ENCODE results near the gene IGFLR1.
"Not testable (repeated sequence)": the region's sequence is repeated elsewhere in the genome, so short reads cannot be mapped to it uniquely, and the experiment has no call there.

The IGFLR1 gene

GRCh38 chr19:35696835-35697234 is 45.4 kb downstream of the IGFLR1 start:
- no peak for DNase-seq (ENCODE audit: low read depth, low spot score)
- Histone ChIP-seq H3K9me3 (ENCODE audit: insufficient read depth, low read length) (no peaks in the 10 kb centered on the region), H3K4me1 (ENCODE audit: insufficient read depth, insufficient read length) (no peaks in the 10 kb centered on the region), H3K27me3 (ENCODE audit: insufficient read depth, insufficient read length) (no peaks in the 10 kb centered on the region), H3K9ac (ENCODE audit: insufficient read length, low read depth) (no peak overlapping the region), H3K36me3 (ENCODE audit: insufficient read depth, insufficient read length, low read length) (no peaks in the 10 kb centered on the region), H3K4me3 (ENCODE audit: insufficient read length, low read depth) (no peak overlapping the region)
- TF ChIP-seq SUZ12 (IDR thresholded peaks at IDR 0.05; ENCODE audit: extremely low read depth, insufficient read depth, insufficient read length), result no peak
- no peak for TF ChIP-seq YY1 (IDR thresholded peaks at IDR 0.05; ENCODE audit: insufficient read depth, insufficient read length)
- TF ChIP-seq ZNF274 (IDR thresholded peaks at IDR 0.05; ENCODE audit: low read depth, low read length), result no peak

DNA sequence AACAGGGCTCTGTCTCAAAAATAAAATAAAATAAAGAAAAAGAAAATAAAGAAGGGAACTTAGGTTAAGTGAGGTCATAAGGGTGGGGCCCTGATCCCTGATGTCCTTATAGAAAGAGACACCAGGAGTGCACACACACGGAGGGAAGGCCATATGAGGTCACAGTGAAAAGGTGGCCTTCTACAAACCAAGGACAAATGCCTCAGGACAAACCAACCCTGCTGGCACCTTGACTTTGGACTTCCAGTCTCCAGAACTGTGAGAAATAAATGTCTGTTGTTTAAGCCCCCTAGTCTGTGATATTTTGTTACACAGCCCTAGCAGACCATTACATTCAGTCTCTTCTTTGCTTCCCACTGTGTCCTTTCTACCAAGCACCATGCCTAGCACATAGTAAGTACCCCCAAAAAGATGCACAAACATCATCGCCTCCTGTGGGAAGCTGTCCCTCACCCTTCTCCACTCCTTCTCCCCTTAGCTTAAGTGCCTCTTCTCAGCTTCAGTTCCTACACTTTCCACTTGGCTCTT is 46.3 kb downstream of the IGFLR1 start:
- H3K9ac ChIP-seq (ENCODE audit: insufficient read length, low read depth), result no peak overlapping the region
- no peaks in the 10 kb centered on the region for H3K27me3 ChIP-seq (ENCODE audit: insufficient read depth, insufficient read length)
- TF ChIP-seq ZNF274 (IDR thresholded peaks at IDR 0.05; ENCODE audit: low read depth, low read length), result no peak
- TF ChIP-seq YY1 (IDR thresholded peaks at IDR 0.05; ENCODE audit: insufficient read depth, insufficient read length), result no peak
- TF ChIP-seq SUZ12 (IDR thresholded peaks at IDR 0.05; ENCODE audit: extremely low read depth, insufficient read depth, insufficient read length), result no peak
- DNase-seq (ENCODE audit: low read depth, low spot score), result no peak
- no peak overlapping the region for H3K4me3 ChIP-seq (ENCODE audit: insufficient read length, low read depth)
- H3K9me3 ChIP-seq (ENCODE audit: insufficient read depth, low read length), result no peaks in the 10 kb centered on the region
- no peaks in the 10 kb centered on the region for H3K4me1 ChIP-seq (ENCODE audit: insufficient read depth, insufficient read length)
- no peaks in the 10 kb centered on the region for H3K36me3 ChIP-seq (ENCODE audit: insufficient read depth, insufficient read length, low read length)

DNA sequence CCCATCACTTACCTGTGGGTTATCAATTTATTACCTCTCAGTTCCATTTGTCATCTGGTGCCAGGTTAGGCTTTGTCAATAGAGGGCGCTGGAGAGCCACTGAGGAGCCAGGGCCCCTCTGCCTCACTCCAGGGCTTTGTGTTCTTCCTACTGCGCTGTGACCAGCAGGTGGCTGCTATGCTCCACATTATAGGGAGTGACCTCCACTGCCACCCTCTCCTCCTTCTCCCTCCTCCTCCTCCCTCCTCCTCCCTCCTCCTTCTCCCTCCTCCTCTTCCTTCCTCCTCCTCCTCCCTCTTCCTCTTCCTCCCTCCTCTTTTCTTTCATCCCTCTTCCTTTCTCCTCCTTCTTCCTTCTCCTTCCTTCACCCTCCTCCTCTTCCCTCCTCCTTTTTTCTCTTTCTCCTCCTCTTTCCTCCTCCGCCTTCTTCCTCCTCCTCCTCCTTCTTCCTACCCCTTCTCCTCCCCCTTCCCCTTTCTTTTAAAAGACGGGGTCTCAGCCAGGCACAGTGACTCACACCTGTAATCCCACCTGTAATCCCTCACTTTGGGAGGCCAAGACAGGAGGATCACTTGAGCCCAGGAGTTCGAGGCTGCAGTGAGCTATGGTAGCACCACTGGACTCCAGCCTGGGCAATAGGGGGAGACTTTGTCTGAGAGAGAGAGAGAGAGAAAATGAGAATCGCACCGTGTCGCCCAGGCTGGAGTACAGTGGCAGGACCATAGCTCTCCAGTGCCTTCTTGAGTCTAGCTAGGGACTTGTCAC is 48.2 kb downstream of the IGFLR1 start:
- no peak overlapping the region for H3K9ac ChIP-seq (ENCODE audit: insufficient read length, low read depth)
- DNase-seq (ENCODE audit: low read depth, low spot score), result peak; percentile 65
- H3K4me1 ChIP-seq (ENCODE audit: insufficient read depth, insufficient read length), result no peaks in the 10 kb centered on the region
- H3K27me3 ChIP-seq (ENCODE audit: insufficient read depth, insufficient read length), result no peaks in the 10 kb centered on the region
- no peak for TF ChIP-seq YY1 (IDR thresholded peaks at IDR 0.05; ENCODE audit: insufficient read depth, insufficient read length)
- no peak for TF ChIP-seq SUZ12 (IDR thresholded peaks at IDR 0.05; ENCODE audit: extremely low read depth, insufficient read depth, insufficient read length)
- TF ChIP-seq ZNF274 (IDR thresholded peaks at IDR 0.05; ENCODE audit: low read depth, low read length), result no peak
- H3K36me3 ChIP-seq (ENCODE audit: insufficient read depth, insufficient read length, low read length), result no peaks in the 10 kb centered on the region
- no peaks in the 10 kb centered on the region for H3K9me3 ChIP-seq (ENCODE audit: insufficient read depth, low read length)
- H3K4me3 ChIP-seq (ENCODE audit: insufficient read length, low read depth), result no peak overlapping the region

DNA sequence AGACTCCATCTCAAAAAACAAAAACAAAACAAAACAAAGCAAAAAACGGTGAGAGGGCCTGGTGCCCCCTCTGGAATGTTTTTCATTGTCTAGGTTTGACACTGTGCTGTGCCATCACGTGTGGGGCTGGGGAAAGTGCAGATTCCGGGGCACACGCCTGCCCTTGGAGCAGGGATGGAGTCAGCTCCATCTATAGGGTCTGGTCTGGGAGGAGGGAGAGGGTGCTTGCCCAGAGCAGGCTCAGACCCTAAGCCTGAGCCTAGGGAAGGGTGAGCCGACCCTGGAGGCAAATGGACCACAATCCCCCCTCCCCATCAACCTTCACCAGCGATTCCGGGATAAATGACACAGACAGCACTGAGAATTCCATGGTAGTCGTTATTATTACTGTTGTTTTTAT is 48.8 kb downstream of the IGFLR1 start:
- TF ChIP-seq SUZ12 (IDR thresholded peaks at IDR 0.05; ENCODE audit: extremely low read depth, insufficient read depth, insufficient read length) (no peak), YY1 (IDR thresholded peaks at IDR 0.05; ENCODE audit: insufficient read depth, insufficient read length) (no peak), ZNF274 (IDR thresholded peaks at IDR 0.05; ENCODE audit: low read depth, low read length) (no peak)
- Histone ChIP-seq H3K4me3 (ENCODE audit: insufficient read length, low read depth) (no peak overlapping the region), H3K9me3 (ENCODE audit: insufficient read depth, low read length) (no peaks in the 10 kb centered on the region), H3K9ac (ENCODE audit: insufficient read length, low read depth) (no peak overlapping the region), H3K4me1 (ENCODE audit: insufficient read depth, insufficient read length) (no peaks in the 10 kb centered on the region), H3K27me3 (ENCODE audit: insufficient read depth, insufficient read length) (no peaks in the 10 kb centered on the region), H3K36me3 (ENCODE audit: insufficient read depth, insufficient read length, low read length) (no peaks in the 10 kb centered on the region)
- DNase-seq (ENCODE audit: low read depth, low spot score), result no peak

- Histone ChIP-seq H3K9me3 (ENCODE audit: insufficient read depth, low read length) (no peaks in the 10 kb centered on the region), H3K27me3 (ENCODE audit: insufficient read depth, insufficient read length) (no peaks in the 10 kb centered on the region), H3K4me1 (ENCODE audit: insufficient read depth, insufficient read length) (no peaks in the 10 kb centered on the region), H3K36me3 (ENCODE audit: insufficient read depth, insufficient read length, low read length) (no peaks in the 10 kb centered on the region), H3K4me3 (ENCODE audit: insufficient read length, low read depth) (no peak overlapping the region), H3K9ac (ENCODE audit: insufficient read length, low read depth) (no peak overlapping the region)
- no peak for DNase-seq (ENCODE audit: low read depth, low spot score)
- TF ChIP-seq YY1 (IDR thresholded peaks at IDR 0.05; ENCODE audit: insufficient read depth, insufficient read length), result no peak
- no peak for TF ChIP-seq ZNF274 (IDR thresholded peaks at IDR 0.05; ENCODE audit: low read depth, low read length)
- no peak for TF ChIP-seq SUZ12 (IDR thresholded peaks at IDR 0.05; ENCODE audit: extremely low read depth, insufficient read depth, insufficient read length)
Measured at GRCh38 chr19:35692010-35692409, 50.2 kb downstream of the IGFLR1 start.

- not testable (repeated sequence) for H3K9ac ChIP-seq (ENCODE audit: insufficient read length, low read depth); H3K9me3 ChIP-seq (ENCODE audit: insufficient read depth, low read length); H3K27me3 ChIP-seq (ENCODE audit: insufficient read depth, insufficient read length); H3K4me1 ChIP-seq (ENCODE audit: insufficient read depth, insufficient read length); H3K4me3 ChIP-seq (ENCODE audit: insufficient read length, low read depth); H3K36me3 ChIP-seq (ENCODE audit: insufficient read depth, insufficient read length, low read length); DNase-seq (ENCODE audit: low read depth, low spot score)
Measured at GRCh38 chr19:35691106-35691505, 51.1 kb downstream of the IGFLR1 start.

DNA sequence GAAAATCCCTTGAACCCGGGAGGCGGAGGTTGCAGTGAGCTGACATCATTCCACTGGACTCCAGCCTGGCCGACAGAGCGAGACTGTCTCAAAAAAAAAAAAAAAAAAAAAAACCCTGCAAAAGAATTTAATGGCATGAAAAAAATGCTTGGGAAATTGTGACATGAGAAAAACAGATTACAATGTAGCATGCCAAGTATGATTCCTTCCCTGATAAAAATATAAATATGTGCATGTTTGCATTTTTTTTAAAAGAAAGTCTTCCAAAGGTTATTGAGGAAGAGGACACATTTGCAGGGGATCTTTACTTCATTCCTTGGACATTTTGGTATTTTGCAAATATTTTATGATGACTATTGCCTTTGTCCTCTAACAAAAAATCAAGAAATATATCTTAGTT is 52.4 kb downstream of the IGFLR1 start:
- Histone ChIP-seq H3K9me3 (ENCODE audit: insufficient read depth, low read length) (no peaks in the 10 kb centered on the region), H3K4me3 (ENCODE audit: insufficient read length, low read depth) (no peak overlapping the region), H3K4me1 (ENCODE audit: insufficient read depth, insufficient read length) (no peaks in the 10 kb centered on the region), H3K9ac (ENCODE audit: insufficient read length, low read depth) (no peak overlapping the region), H3K36me3 (ENCODE audit: insufficient read depth, insufficient read length, low read length) (no peaks in the 10 kb centered on the region), H3K27me3 (ENCODE audit: insufficient read depth, insufficient read length) (no peaks in the 10 kb centered on the region)
- TF ChIP-seq SUZ12 (IDR thresholded peaks at IDR 0.05; ENCODE audit: extremely low read depth, insufficient read depth, insufficient read length) (no peak), ZNF274 (IDR thresholded peaks at IDR 0.05; ENCODE audit: low read depth, low read length) (no peak), YY1 (IDR thresholded peaks at IDR 0.05; ENCODE audit: insufficient read depth, insufficient read length) (no peak)
- no peak for DNase-seq (ENCODE audit: low read depth, low spot score)
